ENCODE data around the gene PPM1K. TPM values are rescaled to one million over a fixed set of nuclear protein-coding genes. Genes with fewer than 3 reads are reported as not detected.

The PPM1K gene
- polyA plus RNA-seq, 1 donor (not counting 4 experiments of a cell fraction or from before 2014, with no cell fraction given), result 9.8 TPM

GRCh38 chr4:88225232-88226105 lies 58.9 kb downstream of the PPM1K start:
- no peak for TF ChIP-seq CTCF (optimal IDR thresholded peaks at IDR 0.05 in 1 of 3, IDR thresholded peaks at IDR 0.05 in 1 of 3, conservative IDR thresholded peaks at IDR 0.05 in 1 of 3; ENCODE audit: extremely low read depth in 1 of 3, insufficient read depth in 2 of 3, low read length in 3 of 3)
- TF ChIP-seq EZH2 (IDR thresholded peaks at IDR 0.05; ENCODE audit: low read length), result no peak
- Histone ChIP-seq H3K27ac (ENCODE audit: control insufficient read depth, insufficient read depth, low read length) (no peak overlapping the region), H3K36me3 (ENCODE audit: control insufficient read depth in 2 of 2, extremely low read depth in 1 of 2, insufficient read depth in 2 of 2, low read length in 2 of 2) (no peaks in the 10 kb centered on the region), H3K9me1 (ENCODE audit: control insufficient read depth, extremely low read depth, insufficient read depth, low read length) (no peaks in the 10 kb centered on the region), H3K9ac (ENCODE audit: control insufficient read depth, extremely low read depth, insufficient read depth, low read length) (no peak overlapping the region), H3K4me3 (ENCODE audit: control insufficient read depth in 2 of 3, extremely low read depth in 1 of 3, insufficient read depth in 2 of 3, low read depth in 1 of 3, low read length in 3 of 3) (no peak overlapping the region), H3K27me3 (ENCODE audit: control insufficient read depth, extremely low read depth, insufficient read depth, low read length) (no peaks in the 10 kb centered on the region), H4K20me1 (ENCODE audit: control insufficient read depth, extremely low read depth, insufficient read depth, low read length) (no peaks in the 10 kb centered on the region), H3K79me2 (ENCODE audit: control insufficient read depth, insufficient read depth, low read length) (no peaks in the 10 kb centered on the region), H2AFZ (ENCODE audit: control insufficient read depth, low read length) (no peak overlapping the region), H3K4me2 (ENCODE audit: control insufficient read depth, extremely low read depth, insufficient read depth, low read depth, low read length) (no peak overlapping the region), H3K9me3 (ENCODE audit: control insufficient read depth, low read depth, low read length) (no peaks in the 10 kb centered on the region), H3K4me1 (ENCODE audit: control insufficient read depth, extremely low read depth, insufficient read depth, low read length) (no peaks in the 10 kb centered on the region)
- dilution Hi-C loops (cut with MboI; ENCODE audit: extremely low pct_ligation_motif_present, low sequenced_read_pairs), result loop anchor here (25.0 kb wide), 1 partner anchor 287 kb away; the partner anchor contains the start of gene PYURF
- DNase-seq (ENCODE audit: low read depth, low spot score) (no peak), FAIRE-seq (no peak)

DNA sequence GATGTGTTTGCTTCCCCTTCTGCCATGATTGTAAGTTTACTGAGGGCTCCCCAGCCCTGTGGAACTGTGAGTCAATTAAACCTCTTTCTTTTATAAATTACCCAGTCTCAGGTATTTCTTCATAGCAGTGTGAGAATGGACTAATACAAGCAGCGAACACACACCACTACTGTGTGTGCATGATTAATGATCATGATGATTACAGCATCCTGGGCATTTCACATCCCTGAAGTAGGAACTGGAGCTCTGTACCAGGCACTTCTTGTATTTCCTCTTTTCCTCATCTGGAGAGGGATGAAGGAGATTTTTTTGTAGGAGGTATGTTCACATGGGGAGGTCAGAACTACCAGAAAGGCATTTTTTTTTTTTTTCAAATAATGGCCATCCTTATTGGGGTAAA lies 60.8 kb downstream of the PPM1K start:
- H3K9me1 ChIP-seq (ENCODE audit: control insufficient read depth, extremely low read depth, insufficient read depth, low read length), result no peaks in the 10 kb centered on the region
- no peak overlapping the region for H3K4me2 ChIP-seq (ENCODE audit: control insufficient read depth, extremely low read depth, insufficient read depth, low read depth, low read length)
- H3K9ac ChIP-seq (ENCODE audit: control insufficient read depth, extremely low read depth, insufficient read depth, low read length), result no peak overlapping the region
- no peaks in the 10 kb centered on the region for H3K36me3 ChIP-seq (ENCODE audit: control insufficient read depth in 2 of 2, extremely low read depth in 1 of 2, insufficient read depth in 2 of 2, low read length in 2 of 2)
- FAIRE-seq (no peak), DNase-seq (ENCODE audit: low read depth, low spot score) (no peak)
- H4K20me1 ChIP-seq (ENCODE audit: control insufficient read depth, extremely low read depth, insufficient read depth, low read length), result no peaks in the 10 kb centered on the region
- no peaks in the 10 kb centered on the region for H3K79me2 ChIP-seq (ENCODE audit: control insufficient read depth, insufficient read depth, low read length)
- TF ChIP-seq CTCF (optimal IDR thresholded peaks at IDR 0.05 in 1 of 3, IDR thresholded peaks at IDR 0.05 in 1 of 3, conservative IDR thresholded peaks at IDR 0.05 in 1 of 3; ENCODE audit: extremely low read depth in 1 of 3, insufficient read depth in 2 of 3, low read length in 3 of 3) (no peak), EZH2 (IDR thresholded peaks at IDR 0.05; ENCODE audit: low read length) (no peak)
- H3K27me3 ChIP-seq (ENCODE audit: control insufficient read depth, extremely low read depth, insufficient read depth, low read length), result no peaks in the 10 kb centered on the region
- dilution Hi-C loops (cut with MboI; ENCODE audit: extremely low pct_ligation_motif_present, low sequenced_read_pairs), result loop anchor here (25.0 kb wide), 1 partner anchor 361 kb away; no protein-coding TSS in a partner anchor
- H3K27ac ChIP-seq (ENCODE audit: control insufficient read depth, insufficient read depth, low read length), result no peak overlapping the region
- no peak overlapping the region for H3K4me3 ChIP-seq (ENCODE audit: control insufficient read depth in 2 of 3, extremely low read depth in 1 of 3, insufficient read depth in 2 of 3, low read depth in 1 of 3, low read length in 3 of 3)
- no peak overlapping the region for H2AFZ ChIP-seq (ENCODE audit: control insufficient read depth, low read length)
- no peaks in the 10 kb centered on the region for H3K4me1 ChIP-seq (ENCODE audit: control insufficient read depth, extremely low read depth, insufficient read depth, low read length)
- H3K9me3 ChIP-seq (ENCODE audit: control insufficient read depth, low read depth, low read length), result no peaks in the 10 kb centered on the region

Measured in keratinocyte (primary cell).